Liver (tissue), 9 donors: ENCODE results near the gene CDH13. TPM values are rescaled to one million over a fixed set of nuclear protein-coding genes. Genes with fewer than 3 reads are reported as not detected.

Experiments used
- DNase-seq: peaks from one replicate; pipeline ENCODE4 v3.0.0-alpha.2; 2017; ENCODE audit warnings: low spot score
- H3K27ac ChIP-seq, 2 donors: one replicate each; pipeline ENCODE4 v1.7.0; 2013; ENCODE audit warnings: inconsistent platforms in 2 of 2, low read length in 2 of 2, control low read depth in 1 of 2, low read depth in 1 of 2, mild to moderate bottlenecking in 1 of 2
- H3K27me3 ChIP-seq, 4 donors: one replicate each; pipeline versions ENCODE4 v1.6.1 to v1.7.0; 2013; ENCODE audit warnings: low read length in 3 of 4, inconsistent platforms in 1 of 4, mild to moderate bottlenecking in 1 of 4, moderate library complexity in 1 of 4; ENCODE audit not compliant: control insufficient read depth in 4 of 4, insufficient read depth in 4 of 4
- H3K36me3 ChIP-seq, 4 donors: one replicate each; pipeline versions ENCODE4 v1.6.1 to v1.7.0; 2013; ENCODE audit warnings: low read length in 3 of 4, mild to moderate bottlenecking in 3 of 4, low read depth in 1 of 4, moderate library complexity in 1 of 4; ENCODE audit not compliant: control insufficient read depth in 4 of 4, insufficient read depth in 3 of 4
- H3K4me1 ChIP-seq, 4 donors: one replicate each; pipeline versions ENCODE4 v1.6.1 to v1.7.0; 2013; ENCODE audit warnings: low read length in 3 of 4, mild to moderate bottlenecking in 3 of 4, moderate library complexity in 1 of 4; ENCODE audit not compliant: control insufficient read depth in 4 of 4, insufficient read depth in 4 of 4
- H3K4me3 ChIP-seq, 3 donors: one replicate each; pipeline versions ENCODE4 v1.6.1 to v1.7.0; 2013; ENCODE audit warnings: low read length in 3 of 3, control low read depth in 1 of 3, low read depth in 1 of 3, mild to moderate bottlenecking in 1 of 3
- H3K9ac ChIP-seq, 2 donors: one replicate each; pipeline ENCODE4 v1.7.0; 2013; ENCODE audit warnings: low read length in 2 of 2, mild to moderate bottlenecking in 2 of 2, moderate library complexity in 2 of 2, control low read depth in 1 of 2, low read depth in 1 of 2
- H3K9me3 ChIP-seq, 4 donors: one replicate each; pipeline versions ENCODE4 v1.6.1 to v1.7.0; 2013; ENCODE audit warnings: low read length in 3 of 4; ENCODE audit not compliant: control insufficient read depth in 4 of 4
- ATF3 ChIP-seq: IDR thresholded peaks from 2 replicates; pipeline ENCODE4 v1.6.1; 2016; ENCODE audit warnings: antibody characterized with exemption
- CTCF ChIP-seq: fragments of 150-350 bp; IDR thresholded peaks from 2 replicates; pipeline ENCODE4 v1.5.1; 2017; ENCODE audit warnings: improper control_type of control experiment, low read depth, low read length; ENCODE audit not compliant: missing input control
- EGR1 ChIP-seq, 2 donors: IDR thresholded peaks; 2 replicates each; pipeline ENCODE4 v1.6.1; 2016 to 2018; ENCODE audit warnings: antibody characterized with exemption in 2 of 2, low read depth in 2 of 2
- FOXA1 ChIP-seq: IDR thresholded peaks from 2 replicates; pipeline ENCODE4 v1.6.1; 2016; ENCODE audit warnings: antibody characterized with exemption
- FOXA2 ChIP-seq: IDR thresholded peaks from 2 replicates; pipeline ENCODE4 v1.6.1; 2016; ENCODE audit warnings: antibody characterized with exemption
- GABPA ChIP-seq, 2 donors: IDR thresholded peaks in 1 of 2; conservative IDR thresholded peaks in 1 of 2; 2 replicates each; pipeline ENCODE4 v1.6.1; 2016; ENCODE audit warnings: antibody characterized with exemption in 2 of 2, mild to moderate bottlenecking in 1 of 2, moderate library complexity in 1 of 2
- HNF4A ChIP-seq, 2 donors: conservative IDR thresholded peaks; 2 replicates each; pipeline ENCODE4 v1.6.1; 2016; ENCODE audit warnings: antibody characterized with exemption in 2 of 2, mild to moderate bottlenecking in 2 of 2
- HNF4G ChIP-seq: IDR thresholded peaks from 2 replicates; pipeline ENCODE4 v1.6.1; 2016; ENCODE audit warnings: antibody characterized with exemption
- JUND ChIP-seq, 2 donors: IDR thresholded peaks; 2 replicates each; pipeline ENCODE4 v1.6.1; 2016; ENCODE audit warnings: antibody characterized with exemption in 2 of 2
- NR2F2 ChIP-seq: IDR thresholded peaks from 2 replicates; pipeline ENCODE4 v1.6.1; 2016; ENCODE audit warnings: antibody characterized with exemption
- RAD21 ChIP-seq, 2 donors: IDR thresholded peaks; 2 replicates each; pipeline ENCODE4 v1.6.1; 2016; ENCODE audit warnings: antibody characterized with exemption in 2 of 2, mild to moderate bottlenecking in 2 of 2
- RXRA ChIP-seq, 2 donors: IDR thresholded peaks; 2 replicates each; pipeline ENCODE4 v1.6.1; 2017 to 2018; ENCODE audit warnings: antibody characterized with exemption in 2 of 2, mild to moderate bottlenecking in 1 of 2
- SP1 ChIP-seq: IDR thresholded peaks from 2 replicates; pipeline ENCODE4 v1.6.1; 2018; ENCODE audit warnings: antibody characterized with exemption, mild to moderate bottlenecking
- TAF1 ChIP-seq: conservative IDR thresholded peaks from 2 replicates; pipeline ENCODE4 v1.6.1; 2016; ENCODE audit warnings: antibody characterized with exemption, mild to moderate bottlenecking
- WGBS: extraction: QIAGEN DNeasy Blood & Tissue Kit; methylation state at CpG from one replicate; pipeline ENCODE4 v1.1.7; 2013; 5-methylcytosine and 5-hydroxymethylcytosine counted together
- polyA plus RNA-seq, 2 donors: library from polyadenylated mRNA; stranded (reverse) in 1 of 2; unstranded in 1 of 2; fragments of 200-250 nt in 1 of 2; fragments of >200 nt in 1 of 2; fragmentation: Nextera tagmentation in 1 of 2; extraction: Ambion mirVana in 1 of 2; gene quantifications; one replicate each; pipeline versions ENCODE4 v1.2.1 to v1.2.3, GENCODE V29; 2013 to 2015
- total RNA-seq, 2 donors: library from RNA; depleted of rRNA; stranded (reverse); fragments of >200 nt; gene quantifications; one replicate each; pipeline ENCODE4 v1.2.3, GENCODE V29; 2014
- TF ChIP-seq, protein P1 (sequence below): IDR thresholded peaks from 2 replicates; pipeline ENCODE4 v1.6.1; 2016; ENCODE audit warnings: antibody characterized with exemption
- donor health status: healthy.
- donor health status: healthy.
- donor health status: healthy.
- donor health status: healthy.
- donor health status: healthy.

The CDH13 gene
- total and polyA plus RNA-seq, 4 donors = 0.21 to 1.5 (median 0.58) TPM

GRCh38 chr16:83402967-83403366 lies 776.2 kb downstream of the CDH13 start:
- Histone ChIP-seq H3K9ac (no peak overlapping the region), H3K4me1 (no peaks in the 10 kb centered on the region), H3K27ac (no peak overlapping the region), H3K9me3 (peaks cover 0 to 4% (median 2%) of the 10 kb centered on the region in 4 donors), H3K27me3 (peaks cover 0 to 1% (median 0%) of the 10 kb centered on the region in 4 donors), H3K4me3 (no peak overlapping the region), H3K36me3 (no peaks in the 10 kb centered on the region)
- no peak for DNase-seq
- 77% methylated on average over 4 of the region's 4 CpGs for WGBS
- TF ChIP-seq EGR1 (IDR thresholded peaks at IDR 0.05; ENCODE audit: low read depth in 2 of 2) = no peak
- TF ChIP-seq, protein P1, sequence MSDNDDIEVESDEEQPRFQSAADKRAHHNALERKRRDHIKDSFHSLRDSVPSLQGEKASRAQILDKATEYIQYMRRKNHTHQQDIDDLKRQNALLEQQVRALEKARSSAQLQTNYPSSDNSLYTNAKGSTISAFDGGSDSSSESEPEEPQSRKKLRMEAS = no peak
- TF ChIP-seq JUND (IDR thresholded peaks at IDR 0.05) = no peak
- TF ChIP-seq CTCF = no peak
- no peak for TF ChIP-seq ATF3
- TF ChIP-seq RAD21 (IDR thresholded peaks at IDR 0.05) = no peak
- TF ChIP-seq HNF4G = no peak
- no peak for TF ChIP-seq GABPA (IDR thresholded peaks at IDR 0.05 in 1 of 2, conservative IDR thresholded peaks at IDR 0.05 in 1 of 2)
- no peak for TF ChIP-seq FOXA1
- TF ChIP-seq TAF1 = no peak
- TF ChIP-seq SP1 = no peak

DNA sequence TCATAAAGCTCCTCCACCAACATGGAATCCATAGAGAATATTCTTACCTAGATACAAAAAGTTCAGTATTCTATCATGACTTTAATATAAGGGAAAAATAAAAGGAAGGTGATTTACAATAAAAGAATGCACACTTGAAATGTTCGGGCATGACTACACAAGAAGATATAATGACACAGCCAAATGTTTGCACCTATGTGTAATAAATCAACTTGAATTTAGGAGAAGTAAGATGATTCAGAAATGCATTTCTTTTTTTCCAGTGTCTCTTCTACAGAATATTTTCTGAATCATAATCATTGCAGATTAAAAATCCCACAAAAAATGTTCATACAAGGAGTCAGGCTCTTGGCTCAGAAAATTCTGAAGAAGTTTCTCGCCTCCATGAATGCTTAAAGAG lies 777.0 kb downstream of the CDH13 start:
- H3K9ac ChIP-seq = no peak overlapping the region
- no peaks in the 10 kb centered on the region for H3K4me1 ChIP-seq
- H3K36me3 ChIP-seq = no peaks in the 10 kb centered on the region
- H3K9me3 ChIP-seq = peaks cover 0 to 4% (median 2%) of the 10 kb centered on the region in 4 donors
- no peak overlapping the region for H3K4me3 ChIP-seq
- TF ChIP-seq NR2F2 (no peak), FOXA1 (no peak), ATF3 (no peak), CTCF (no peak), RAD21 (IDR thresholded peaks at IDR 0.05) (no peak), GABPA (IDR thresholded peaks at IDR 0.05 in 1 of 2, conservative IDR thresholded peaks at IDR 0.05 in 1 of 2) (no peak), HNF4G (no peak), JUND (IDR thresholded peaks at IDR 0.05) (no peak), HNF4A (conservative IDR thresholded peaks at IDR 0.05) (no peak), RXRA (IDR thresholded peaks at IDR 0.05) (no peak), FOXA2 (no peak), SP1 (no peak)
- H3K27ac ChIP-seq = no peak overlapping the region
- DNase-seq = no peak
- WGBS = 70% methylated on average over 2 of the region's 2 CpGs
- peaks cover 0 to 4% (median 0%) of the 10 kb centered on the region in 4 donors for H3K27me3 ChIP-seq
